HFFc6 (cell line): ENCODE results near the gene LSP1. TPM values are rescaled to one million over a fixed set of nuclear protein-coding genes. Genes with fewer than 3 reads are reported as not detected.

Experiments
- DNase-seq: peaks from one replicate; pipeline ENCODE4 v3.0.0-alpha.2; 2018
- H3K27ac Mint-ChIP-seq: 2 replicates; pipeline ENCODE4 v1.8.0; 2020; ENCODE audit warnings: mild to moderate bottlenecking, mixed read lengths
- H3K27me3 Mint-ChIP-seq: 2 replicates; pipeline ENCODE4 v1.8.0; 2021; ENCODE audit warnings: mild to moderate bottlenecking, moderate library complexity, mixed read lengths; ENCODE audit not compliant: insufficient read depth
- H3K36me3 Mint-ChIP-seq: 2 replicates; pipeline ENCODE4 v1.8.0; 2021; ENCODE audit warnings: low read depth, mixed read lengths
- H3K4me1 Mint-ChIP-seq: 2 replicates; pipeline ENCODE4 v1.8.0; 2020; ENCODE audit warnings: low read depth, mixed read lengths
- H3K4me3 Mint-ChIP-seq: 2 replicates; pipeline ENCODE4 v1.8.0; 2020; ENCODE audit warnings: mild to moderate bottlenecking, moderate library complexity, mixed read lengths
- H3K9me3 Mint-ChIP-seq: 2 replicates; pipeline ENCODE4 v1.8.0; 2020; ENCODE audit warnings: mild to moderate bottlenecking, mixed read lengths
- total RNA-seq, 6 experiments: library from RNA; stranded (reverse); fragmentation: NEBNext Ultra II Directional; extraction: Animal tissue kit (Norgen Biotek cat#: 25700); gene quantifications; 2 replicates in 1 of 6; 3 replicates in 5 of 6; pipeline ENCODE4 v1.2.3, GENCODE V29; 2021
- TF ChIP-seq, protein P1 (sequence below): fragments of 200-600 bp; sonication (generic); IDR thresholded peaks from 2 replicates; pipeline ENCODE4 v1.5.0; 2021; ENCODE audit warnings: antibody characterized with exemption, mild to moderate bottlenecking

Gene LSP1
- total RNA-seq, 6 experiments from 2014 or later: 0.18 to 2.6 (median 0.27) TPM; not detected in 2

GRCh38 chr11:1844221-1845094, 8.4 kb upstream of the LSP1 start:
- no peaks in the 10 kb centered on the region for H3K9me3 Mint-ChIP-seq
- H3K27me3 Mint-ChIP-seq: peaks cover 38% of the 10 kb centered on the region
- no peaks in the 10 kb centered on the region; the same call in 1 of the 2 replicates for H3K4me1 Mint-ChIP-seq
- no peak overlapping the region for H3K27ac Mint-ChIP-seq
- TF ChIP-seq, protein P1, sequence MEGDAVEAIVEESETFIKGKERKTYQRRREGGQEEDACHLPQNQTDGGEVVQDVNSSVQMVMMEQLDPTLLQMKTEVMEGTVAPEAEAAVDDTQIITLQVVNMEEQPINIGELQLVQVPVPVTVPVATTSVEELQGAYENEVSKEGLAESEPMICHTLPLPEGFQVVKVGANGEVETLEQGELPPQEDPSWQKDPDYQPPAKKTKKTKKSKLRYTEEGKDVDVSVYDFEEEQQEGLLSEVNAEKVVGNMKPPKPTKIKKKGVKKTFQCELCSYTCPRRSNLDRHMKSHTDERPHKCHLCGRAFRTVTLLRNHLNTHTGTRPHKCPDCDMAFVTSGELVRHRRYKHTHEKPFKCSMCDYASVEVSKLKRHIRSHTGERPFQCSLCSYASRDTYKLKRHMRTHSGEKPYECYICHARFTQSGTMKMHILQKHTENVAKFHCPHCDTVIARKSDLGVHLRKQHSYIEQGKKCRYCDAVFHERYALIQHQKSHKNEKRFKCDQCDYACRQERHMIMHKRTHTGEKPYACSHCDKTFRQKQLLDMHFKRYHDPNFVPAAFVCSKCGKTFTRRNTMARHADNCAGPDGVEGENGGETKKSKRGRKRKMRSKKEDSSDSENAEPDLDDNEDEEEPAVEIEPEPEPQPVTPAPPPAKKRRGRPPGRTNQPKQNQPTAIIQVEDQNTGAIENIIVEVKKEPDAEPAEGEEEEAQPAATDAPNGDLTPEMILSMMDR: no peak
- no peaks in the 10 kb centered on the region for H3K36me3 Mint-ChIP-seq
- no peak for DNase-seq
- no peak overlapping the region for H3K4me3 Mint-ChIP-seq

GRCh38 chr11:1845095-1845429, 7.8 kb upstream of the LSP1 start:
- no peak overlapping the region for H3K4me3 Mint-ChIP-seq
- H3K27ac Mint-ChIP-seq: no peak overlapping the region
- H3K4me1 Mint-ChIP-seq: no peaks in the 10 kb centered on the region; the same call in 1 of the 2 replicates
- H3K27me3 Mint-ChIP-seq: peaks cover 38% of the 10 kb centered on the region
- TF ChIP-seq, protein P1: no peak
- no peak for DNase-seq
- H3K36me3 Mint-ChIP-seq: no peaks in the 10 kb centered on the region
- H3K9me3 Mint-ChIP-seq: no peaks in the 10 kb centered on the region

GRCh38 chr11:1845561-1846452, 7.1 kb upstream of the LSP1 start:
- Mint-ChIP-seq H3K36me3 (no peaks in the 10 kb centered on the region), H3K4me1 (no peaks in the 10 kb centered on the region; the same call in 1 of the 2 replicates), H3K27me3 (peaks cover 38% of the 10 kb centered on the region), H3K27ac (no peak overlapping the region), H3K4me3 (no peak overlapping the region), H3K9me3 (no peaks in the 10 kb centered on the region)
- TF ChIP-seq, protein P1: no peak
- no peak for DNase-seq

GRCh38 chr11:1846453-1846932, 6.4 kb upstream of the LSP1 start:
- no peaks in the 10 kb centered on the region for H3K36me3 Mint-ChIP-seq
- peaks cover 39% of the 10 kb centered on the region for H3K27me3 Mint-ChIP-seq
- no peaks in the 10 kb centered on the region for H3K9me3 Mint-ChIP-seq
- H3K4me3 Mint-ChIP-seq: no peak overlapping the region
- no peak overlapping the region for H3K27ac Mint-ChIP-seq
- TF ChIP-seq, protein P1: no peak
- no peak for DNase-seq
- no peaks in the 10 kb centered on the region; the same call in 1 of the 2 replicates for H3K4me1 Mint-ChIP-seq

- Mint-ChIP-seq H3K9me3 (no peaks in the 10 kb centered on the region), H3K4me1 (no peaks in the 10 kb centered on the region; the same call in 1 of the 2 replicates), H3K27ac (no peak overlapping the region), H3K27me3 (peaks cover 40% of the 10 kb centered on the region), H3K36me3 (no peaks in the 10 kb centered on the region), H3K4me3 (no peak overlapping the region)
- no peak for DNase-seq
- TF ChIP-seq, protein P1: no peak
Measured at GRCh38 chr11:1847006-1847735, 5.7 kb upstream of the LSP1 start.
